HepG2 (cell line): ENCODE results near the gene TMEM80. TPM values are rescaled to one million over a fixed set of nuclear protein-coding genes. Genes with fewer than 3 reads are reported as not detected.

ENCODE experiments used
- ARID2 ChIP-seq: sonication (generic); formaldehyde crosslinking; IDR thresholded peaks from 2 replicates; pipeline ENCODE4 v1.8.1; 2022; ENCODE audit warnings: mild to moderate bottlenecking, missing genetic modification reagents, borderline replicate concordance
- ERF ChIP-seq: IDR thresholded peaks from 2 replicates; pipeline ENCODE4 v1.6.1; 2018; ENCODE audit warnings: missing biosample characterization, missing genetic modification reagents
- FOXA1 ChIP-seq, 2 experiments: fragments of 450-650 bp in 1 of 2; sonication (generic) in 1 of 2; formaldehyde crosslinking in 1 of 2; IDR thresholded peaks; 2 replicates each; pipeline versions ENCODE4 v1.4.0 to v1.6.1; 2016 to 2020; ENCODE audit warnings: missing genetic modification reagents in 1 of 2
- MLLT10 ChIP-seq: sonication (generic); formaldehyde crosslinking; IDR thresholded peaks from 2 replicates; pipeline ENCODE4 v1.4.0; 2020; ENCODE audit warnings: missing genetic modification reagents
- MXD1 ChIP-seq: sonication (generic); formaldehyde crosslinking; IDR thresholded peaks from 2 replicates; pipeline ENCODE4 v1.4.0; 2020; ENCODE audit warnings: mild to moderate bottlenecking, missing genetic modification reagents
- PATZ1 ChIP-seq: sonication (generic); formaldehyde crosslinking; IDR thresholded peaks from 2 replicates; pipeline ENCODE4 v1.4.0; 2020; ENCODE audit warnings: missing genetic modification reagents
- SMARCC2 ChIP-seq: fragments of 450-650 bp; IDR thresholded peaks from 2 replicates; pipeline ENCODE4 v1.6.1; 2017; ENCODE audit warnings: antibody characterized with exemption, mild to moderate bottlenecking
- THAP11 ChIP-seq: IDR thresholded peaks from 2 replicates; pipeline ENCODE4 v1.6.1; 2016; ENCODE audit warnings: missing biosample characterization, missing genetic modification reagents
- U2AF1 ChIP-seq: fragments of 200-400 bp; formaldehyde crosslinking; optimal IDR thresholded peaks from 2 replicates; pipeline ENCODE3; 2017; ENCODE audit warnings: mild to moderate bottlenecking, low read depth, low read length
- ZFP62 ChIP-seq: sonication (generic); formaldehyde crosslinking; IDR thresholded peaks from 2 replicates; pipeline ENCODE4 v1.4.0; 2020; ENCODE audit warnings: missing genetic modification reagents
- ZNF34 ChIP-seq: sonication (generic); formaldehyde crosslinking; IDR thresholded peaks from 2 replicates; pipeline ENCODE4 v1.4.0; 2020; ENCODE audit warnings: mild to moderate bottlenecking, missing genetic modification reagents, borderline replicate concordance
- ZNF598 ChIP-seq: sonication (generic); formaldehyde crosslinking; IDR thresholded peaks from 2 replicates; pipeline ENCODE4 v1.5.1; 2020; ENCODE audit warnings: mild to moderate bottlenecking, missing genetic modification reagents, borderline replicate concordance
- polyA plus RNA-seq, 8 experiments: library from polyadenylated mRNA; depleted of rRNA in 3 of 8; stranded (reverse) in 7 of 8; unstranded in 1 of 8; fragments of >200 nt; fragmentation: Illumina TruSeq in 4 of 8; extraction: Trizol in 4 of 8; gene quantifications; 2 replicates each; pipeline versions ENCODE4 v1.2.1 to v1.2.3, GENCODE V29; 2011 to 2016; ENCODE audit warnings: low read depth in 4 of 8, missing spikeins in 1 of 8, mixed read lengths in 1 of 8; ENCODE audit not compliant: insufficient read depth in 1 of 8
- total RNA-seq, 5 experiments: library from RNA; depleted of rRNA; stranded (reverse); fragments of >200 nt; fragmentation: Illumina TruSeq; extraction: Trizol; gene quantifications; 2 replicates each; pipeline ENCODE4 v1.2.3, GENCODE V29; 2016; ENCODE audit warnings: low read depth in 1 of 5
- TF ChIP-seq, protein P1 (sequence below), 2 experiments: sonication (generic) in 1 of 2; formaldehyde crosslinking in 1 of 2; IDR thresholded peaks; 2 replicates each; pipeline versions ENCODE4 v1.6.1 to v1.9.0; 2014 to 2022; ENCODE audit warnings: antibody characterized with exemption in 1 of 2, borderline replicate concordance in 1 of 2, inconsistent platforms in 1 of 2, low read depth in 1 of 2, missing genetic modification reagents in 1 of 2
- TF ChIP-seq, protein P2 (sequence below): sonication (generic); formaldehyde crosslinking; IDR thresholded peaks from 2 replicates; pipeline ENCODE4 v1.5.0; 2020; ENCODE audit warnings: mild to moderate bottlenecking, missing genetic modification reagents

The TMEM80 gene
- total and polyA plus RNA-seq, 2 of the 13 experiments (the other 11 are each of a cell fraction or from before 2014, with no cell fraction given), result 5.6 to 17.1 TPM

GRCh38 chr11:747158-748006 is 51.8 kb downstream of the TMEM80 start, which contains the start of gene TALDO1 (continued):
- no peak for TF ChIP-seq ARID2 (CRISPR knock-in tag)
- TF ChIP-seq ZNF34 (CRISPR knock-in tag), result peak; percentile 50; the same call in 1 of the 2 replicates
- peak; percentile 55; the same call in 1 of the 2 replicates for TF ChIP-seq PATZ1 (CRISPR knock-in tag)
- TF ChIP-seq ERF (CRISPR knock-in tag), result peak; percentile 49; the same call in 1 of the 2 replicates
- TF ChIP-seq THAP11 (CRISPR knock-in tag), result no peak; the same call in 1 of the 2 replicates
- no peak for TF ChIP-seq SMARCC2
- no peak for TF ChIP-seq MLLT10 (CRISPR knock-in tag)
- peak; percentile 62; the same call in 1 of the 2 replicates for TF ChIP-seq ZNF598 (CRISPR knock-in tag)
- TF ChIP-seq, protein P1, sequence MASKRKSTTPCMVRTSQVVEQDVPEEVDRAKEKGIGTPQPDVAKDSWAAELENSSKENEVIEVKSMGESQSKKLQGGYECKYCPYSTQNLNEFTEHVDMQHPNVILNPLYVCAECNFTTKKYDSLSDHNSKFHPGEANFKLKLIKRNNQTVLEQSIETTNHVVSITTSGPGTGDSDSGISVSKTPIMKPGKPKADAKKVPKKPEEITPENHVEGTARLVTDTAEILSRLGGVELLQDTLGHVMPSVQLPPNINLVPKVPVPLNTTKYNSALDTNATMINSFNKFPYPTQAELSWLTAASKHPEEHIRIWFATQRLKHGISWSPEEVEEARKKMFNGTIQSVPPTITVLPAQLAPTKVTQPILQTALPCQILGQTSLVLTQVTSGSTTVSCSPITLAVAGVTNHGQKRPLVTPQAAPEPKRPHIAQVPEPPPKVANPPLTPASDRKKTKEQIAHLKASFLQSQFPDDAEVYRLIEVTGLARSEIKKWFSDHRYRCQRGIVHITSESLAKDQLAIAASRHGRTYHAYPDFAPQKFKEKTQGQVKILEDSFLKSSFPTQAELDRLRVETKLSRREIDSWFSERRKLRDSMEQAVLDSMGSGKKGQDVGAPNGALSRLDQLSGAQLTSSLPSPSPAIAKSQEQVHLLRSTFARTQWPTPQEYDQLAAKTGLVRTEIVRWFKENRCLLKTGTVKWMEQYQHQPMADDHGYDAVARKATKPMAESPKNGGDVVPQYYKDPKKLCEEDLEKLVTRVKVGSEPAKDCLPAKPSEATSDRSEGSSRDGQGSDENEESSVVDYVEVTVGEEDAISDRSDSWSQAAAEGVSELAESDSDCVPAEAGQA (IDR thresholded peaks at IDR 0.05; ENCODE audit: low read depth), result peak; percentile 46; the same call in 1 of the 2 replicates
- TF ChIP-seq, protein P1 (CRISPR knock-in tag; IDR thresholded peaks at IDR 0.05; ENCODE audit: borderline replicate concordance), result peak; percentile 44; the same call in 1 of the 2 replicates
- TF ChIP-seq U2AF1, result no peak
- TF ChIP-seq, protein P2, sequence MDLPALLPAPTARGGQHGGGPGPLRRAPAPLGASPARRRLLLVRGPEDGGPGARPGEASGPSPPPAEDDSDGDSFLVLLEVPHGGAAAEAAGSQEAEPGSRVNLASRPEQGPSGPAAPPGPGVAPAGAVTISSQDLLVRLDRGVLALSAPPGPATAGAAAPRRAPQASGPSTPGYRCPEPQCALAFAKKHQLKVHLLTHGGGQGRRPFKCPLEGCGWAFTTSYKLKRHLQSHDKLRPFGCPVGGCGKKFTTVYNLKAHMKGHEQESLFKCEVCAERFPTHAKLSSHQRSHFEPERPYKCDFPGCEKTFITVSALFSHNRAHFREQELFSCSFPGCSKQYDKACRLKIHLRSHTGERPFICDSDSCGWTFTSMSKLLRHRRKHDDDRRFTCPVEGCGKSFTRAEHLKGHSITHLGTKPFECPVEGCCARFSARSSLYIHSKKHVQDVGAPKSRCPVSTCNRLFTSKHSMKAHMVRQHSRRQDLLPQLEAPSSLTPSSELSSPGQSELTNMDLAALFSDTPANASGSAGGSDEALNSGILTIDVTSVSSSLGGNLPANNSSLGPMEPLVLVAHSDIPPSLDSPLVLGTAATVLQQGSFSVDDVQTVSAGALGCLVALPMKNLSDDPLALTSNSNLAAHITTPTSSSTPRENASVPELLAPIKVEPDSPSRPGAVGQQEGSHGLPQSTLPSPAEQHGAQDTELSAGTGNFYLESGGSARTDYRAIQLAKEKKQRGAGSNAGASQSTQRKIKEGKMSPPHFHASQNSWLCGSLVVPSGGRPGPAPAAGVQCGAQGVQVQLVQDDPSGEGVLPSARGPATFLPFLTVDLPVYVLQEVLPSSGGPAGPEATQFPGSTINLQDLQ (CRISPR knock-in tag), result peak; percentile 49; the same call in 1 of the 2 replicates
- peak; percentile 86 for TF ChIP-seq MXD1 (CRISPR knock-in tag)
- TF ChIP-seq FOXA1 (IDR thresholded peaks at IDR 0.05), result no peak
- no peak for TF ChIP-seq FOXA1 (CRISPR knock-in tag; IDR thresholded peaks at IDR 0.05)
- no peak for TF ChIP-seq ZFP62
